Measurements from ENCODE around the gene UAP1L1. TPM values are rescaled to one million over a fixed set of nuclear protein-coding genes. Genes with fewer than 3 reads are reported as not detected.
"Not testable (repeated sequence)": the region's sequence is repeated elsewhere in the genome, so short reads cannot be mapped to it uniquely, and the experiment has no call there.

UAP1L1 gene
- total RNA-seq, 1 donor from 2014 or later, result 11.5 TPM

DNA sequence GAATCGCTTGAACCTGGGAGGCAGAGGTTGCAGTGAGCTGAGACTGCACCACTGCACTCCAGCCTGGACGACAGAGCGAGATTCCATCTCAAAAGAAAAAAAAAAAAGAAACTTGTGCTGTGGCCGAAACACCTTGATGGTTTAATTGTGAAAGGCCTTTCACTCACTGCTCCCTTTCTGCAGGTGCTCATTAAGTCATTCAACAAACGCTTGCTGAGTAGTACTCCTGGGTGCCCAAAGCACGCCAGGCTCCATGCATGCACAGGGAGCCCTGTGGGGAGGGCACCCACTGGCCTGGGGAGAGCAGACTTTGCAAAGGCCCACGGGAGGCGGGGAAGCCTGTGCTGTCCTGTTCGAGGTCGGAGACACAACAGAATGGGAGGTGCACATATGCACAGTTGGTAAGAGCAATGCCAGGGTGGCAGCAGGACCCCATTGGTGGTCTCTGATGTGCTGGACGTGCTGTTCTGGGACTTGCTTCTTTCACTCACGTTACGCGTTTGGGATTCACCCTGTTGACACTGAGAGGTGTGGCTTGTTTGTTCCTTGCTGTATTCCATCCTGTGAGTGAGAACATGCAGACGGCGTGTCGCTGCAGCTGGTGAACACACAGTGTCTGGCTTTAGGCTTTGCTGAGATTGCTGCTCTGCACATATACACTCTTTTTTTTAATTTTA is 20.4 kb upstream of the UAP1L1 start:
- intact Hi-C loops (cut with micrococcal nuclease), result no loop called here
- DNase-seq, result no peak

DNA sequence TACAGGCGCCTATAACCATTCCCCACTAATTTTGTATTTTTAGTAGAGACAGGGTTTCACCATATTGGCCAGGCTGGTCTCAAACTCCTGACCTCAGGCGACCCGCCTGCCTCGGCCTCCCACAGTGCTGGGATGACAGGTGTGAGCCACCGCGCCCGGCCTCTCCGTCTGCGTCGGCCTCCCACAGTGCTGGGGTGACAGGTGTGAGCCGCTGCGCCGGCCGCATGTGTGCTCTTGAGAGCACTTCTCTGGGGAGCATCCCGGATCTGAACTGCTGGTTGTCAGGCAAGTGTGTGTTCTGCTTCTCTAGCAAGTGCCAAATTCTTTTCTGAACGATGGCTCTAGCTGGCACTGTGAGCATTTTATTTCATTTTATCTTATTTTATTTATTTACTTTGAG is 19.8 kb upstream of the UAP1L1 start:
- H3K9me3 ChIP-seq (replicated peaks), result no peaks in the 10 kb centered on the region
- TF ChIP-seq CTCF (IDR thresholded peaks at IDR 0.05; ENCODE audit: borderline replicate concordance), result no peak
- H3K27me3 ChIP-seq (ENCODE audit: low read depth), result peaks cover 23% of the 10 kb centered on the region
- peak overlapping the region; percentile 93 for H3K27ac ChIP-seq (replicated peaks)
- peaks cover 52% of the 10 kb centered on the region for H3K4me1 ChIP-seq
- H3K4me3 ChIP-seq, result no peak overlapping the region
- no peaks in the 10 kb centered on the region for H3K36me3 ChIP-seq
- intact Hi-C loops (cut with micrococcal nuclease), result no loop called here
- DNase-seq, result no peak

More for the DNA sequence above, 20.4 kb upstream of the UAP1L1 start:
- H3K4me1 ChIP-seq, result peaks cover 54% of the 10 kb centered on the region
- no peak for TF ChIP-seq CTCF (IDR thresholded peaks at IDR 0.05; ENCODE audit: borderline replicate concordance)
- H3K36me3 ChIP-seq, result no peaks in the 10 kb centered on the region
- no peak overlapping the region for H3K4me3 ChIP-seq
- H3K27me3 ChIP-seq (ENCODE audit: low read depth), result peaks cover 30% of the 10 kb centered on the region
- H3K9me3 ChIP-seq (replicated peaks), result no peaks in the 10 kb centered on the region
- H3K27ac ChIP-seq (replicated peaks), result peak overlapping the region; percentile 93

- peaks cover 12% of the 10 kb centered on the region for H3K27me3 ChIP-seq (ENCODE audit: low read depth)
- H3K9me3 ChIP-seq (replicated peaks), result no peaks in the 10 kb centered on the region
- TF ChIP-seq CTCF (IDR thresholded peaks at IDR 0.05; ENCODE audit: borderline replicate concordance), result no peak
- intact Hi-C loops (cut with micrococcal nuclease), result no loop called here
- peaks cover 41% of the 10 kb centered on the region for H3K4me1 ChIP-seq
- DNase-seq, result no peak
- H3K27ac ChIP-seq (replicated peaks), result no peak overlapping the region
- H3K4me3 ChIP-seq, result no peak overlapping the region
- no peaks in the 10 kb centered on the region for H3K36me3 ChIP-seq
Observed at GRCh38 chr9:137058521-137059234, 18.6 kb upstream of the UAP1L1 start.

DNA sequence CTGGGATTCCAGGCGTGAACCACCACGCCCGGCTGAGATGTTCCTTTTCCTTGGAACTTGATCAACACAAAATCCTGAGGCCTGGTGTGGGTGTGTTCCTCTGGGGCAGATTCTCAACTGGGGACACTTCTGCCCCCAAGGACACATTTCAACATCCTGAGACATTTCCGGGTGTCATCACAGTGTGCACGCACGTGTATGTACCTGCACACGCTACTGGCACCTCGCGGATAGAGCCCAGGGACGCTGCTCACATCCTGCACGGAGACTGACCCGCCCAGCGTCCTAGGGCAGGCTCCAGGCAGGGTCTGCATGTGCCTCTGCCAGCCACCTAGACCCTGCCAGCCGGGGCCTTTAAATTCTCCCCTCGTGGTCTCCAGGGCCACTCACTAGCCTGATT is 14.9 kb upstream of the UAP1L1 start:
- Histone ChIP-seq H3K4me3 (no peak overlapping the region), H3K9me3 (replicated peaks) (no peaks in the 10 kb centered on the region), H3K27ac (replicated peaks) (no peak overlapping the region), H3K36me3 (no peaks in the 10 kb centered on the region), H3K4me1 (peaks cover 12% of the 10 kb centered on the region), H3K27me3 (ENCODE audit: low read depth) (no peaks in the 10 kb centered on the region)
- DNase-seq, result no peak
- intact Hi-C loops (cut with micrococcal nuclease), result no loop called here
- TF ChIP-seq CTCF (IDR thresholded peaks at IDR 0.05; ENCODE audit: borderline replicate concordance), result no peak

- H3K4me3 ChIP-seq; H3K27ac ChIP-seq (replicated peaks); H3K36me3 ChIP-seq; intact Hi-C loops (cut with micrococcal nuclease); H3K4me1 ChIP-seq; DNase-seq; H3K27me3 ChIP-seq (ENCODE audit: low read depth); H3K9me3 ChIP-seq (replicated peaks): not testable (repeated sequence)
Observed at GRCh38 chr9:137062798-137063197, 14.5 kb upstream of the UAP1L1 start.

Data from left ventricle myocardium inferior (tissue), 1 donor.